Neural crest cell (in vitro differentiated cells): ENCODE measurements around the gene CCDC13. TPM values are rescaled to one million over a fixed set of nuclear protein-coding genes. Genes with fewer than 3 reads are reported as not detected.

Experiments used
- DNase-seq: peaks from one replicate; pipeline ENCODE4 v3.0.0; 2021; ENCODE audit warnings: low read depth, mixed read lengths, low spot score
- H3K27ac Mint-ChIP-seq: one replicate; pipeline ENCODE4 v1.8.0; 2021; ENCODE audit warnings: mild to moderate bottlenecking, mixed read lengths; ENCODE audit not compliant: unreplicated experiment
- H3K27me3 Mint-ChIP-seq: 2 replicates; pipeline ENCODE4 v1.8.0; 2021; ENCODE audit warnings: low read depth, mild to moderate bottlenecking, mixed read lengths
- H3K36me3 Mint-ChIP-seq: 2 replicates; pipeline ENCODE4 v1.8.0; 2021; ENCODE audit warnings: low read depth, mild to moderate bottlenecking, mixed read lengths
- H3K4me1 Mint-ChIP-seq: 2 replicates; pipeline ENCODE4 v1.8.0; 2021; ENCODE audit warnings: mixed read lengths
- H3K4me3 Mint-ChIP-seq: one replicate; pipeline ENCODE4 v1.8.0; 2021; ENCODE audit warnings: mild to moderate bottlenecking, mixed read lengths
- H3K9me3 Mint-ChIP-seq: 2 replicates; pipeline ENCODE4 v1.8.0; 2021; ENCODE audit warnings: mixed read lengths
- total RNA-seq: library from RNA; stranded (reverse); gene quantifications from 2 replicates; pipeline ENCODE4 v1.2.1, GENCODE V29; 2021
- TF ChIP-seq, protein P1 (sequence below): fragments of 200-600 bp; sonication (generic); conservative IDR thresholded peaks from 2 replicates; pipeline ENCODE4 v1.5.0; 2021; ENCODE audit warnings: antibody characterized with exemption, mild to moderate bottlenecking

Gene CCDC13
- total RNA-seq, 1 donor from 2014 or later = 2.0 TPM

DNA sequence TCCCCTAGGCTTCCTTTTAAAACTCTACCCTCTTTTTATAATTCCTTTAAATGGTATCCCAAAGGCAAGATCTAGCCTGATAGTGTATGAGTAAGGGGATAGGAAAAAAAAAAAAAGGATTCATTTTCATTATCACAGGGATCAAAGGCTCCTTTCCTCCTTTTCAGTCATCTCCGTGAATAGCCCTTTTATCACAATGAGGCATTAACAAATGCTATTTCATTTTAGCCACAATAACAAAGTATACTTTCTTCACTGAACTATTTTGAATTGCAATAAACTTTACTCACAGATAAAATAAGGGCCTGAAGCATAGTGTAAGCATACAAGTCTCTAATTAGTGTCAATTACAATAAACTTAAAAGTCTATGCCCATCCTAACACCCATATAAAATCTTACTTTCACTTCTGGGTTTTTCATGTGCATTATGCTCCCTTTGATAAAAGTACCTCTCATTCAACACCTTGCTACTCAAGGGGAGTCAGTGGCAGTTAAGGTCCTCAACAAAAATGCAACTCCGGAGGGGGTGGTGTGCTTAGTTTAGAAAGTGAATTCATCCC, 22.6 kb upstream of the CCDC13 start:
- Mint-ChIP-seq H3K27me3 (no peaks in the 10 kb centered on the region), H3K36me3 (peaks cover 24% of the 10 kb centered on the region), H3K4me3 (no peak overlapping the region), H3K27ac (no peak overlapping the region), H3K4me1 (peaks cover 17% of the 10 kb centered on the region), H3K9me3 (no peaks in the 10 kb centered on the region)
- TF ChIP-seq, protein P1, sequence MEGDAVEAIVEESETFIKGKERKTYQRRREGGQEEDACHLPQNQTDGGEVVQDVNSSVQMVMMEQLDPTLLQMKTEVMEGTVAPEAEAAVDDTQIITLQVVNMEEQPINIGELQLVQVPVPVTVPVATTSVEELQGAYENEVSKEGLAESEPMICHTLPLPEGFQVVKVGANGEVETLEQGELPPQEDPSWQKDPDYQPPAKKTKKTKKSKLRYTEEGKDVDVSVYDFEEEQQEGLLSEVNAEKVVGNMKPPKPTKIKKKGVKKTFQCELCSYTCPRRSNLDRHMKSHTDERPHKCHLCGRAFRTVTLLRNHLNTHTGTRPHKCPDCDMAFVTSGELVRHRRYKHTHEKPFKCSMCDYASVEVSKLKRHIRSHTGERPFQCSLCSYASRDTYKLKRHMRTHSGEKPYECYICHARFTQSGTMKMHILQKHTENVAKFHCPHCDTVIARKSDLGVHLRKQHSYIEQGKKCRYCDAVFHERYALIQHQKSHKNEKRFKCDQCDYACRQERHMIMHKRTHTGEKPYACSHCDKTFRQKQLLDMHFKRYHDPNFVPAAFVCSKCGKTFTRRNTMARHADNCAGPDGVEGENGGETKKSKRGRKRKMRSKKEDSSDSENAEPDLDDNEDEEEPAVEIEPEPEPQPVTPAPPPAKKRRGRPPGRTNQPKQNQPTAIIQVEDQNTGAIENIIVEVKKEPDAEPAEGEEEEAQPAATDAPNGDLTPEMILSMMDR = no peak
- no peak for DNase-seq

DNA sequence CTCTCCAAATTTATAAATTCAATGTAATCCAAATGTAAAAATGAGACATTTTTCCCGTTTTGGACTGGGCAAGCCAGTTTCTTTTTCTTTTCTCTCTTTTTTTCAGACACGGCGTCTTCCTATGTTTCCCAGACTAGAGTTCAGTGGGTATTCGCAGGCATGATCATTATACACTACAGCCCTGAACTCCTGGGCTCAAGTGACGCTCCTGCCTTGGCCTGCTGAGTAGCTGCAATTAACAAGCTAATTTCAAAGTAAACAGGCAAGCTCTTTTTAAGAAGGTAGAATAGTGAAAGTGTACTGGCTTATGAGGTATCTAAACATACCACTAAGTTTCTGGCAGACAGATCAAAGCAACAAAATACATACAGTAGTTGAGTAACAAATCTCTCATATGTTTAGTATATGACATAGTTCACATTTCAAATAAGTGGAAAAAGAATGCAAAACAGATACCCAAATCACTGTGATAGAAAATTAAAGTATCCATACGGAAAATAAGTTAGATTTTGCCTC, 17.7 kb upstream of the CCDC13 start:
- DNase-seq = no peak
- Mint-ChIP-seq H3K27me3 (no peaks in the 10 kb centered on the region), H3K4me3 (no peak overlapping the region), H3K27ac (no peak overlapping the region), H3K4me1 (peaks cover 6% of the 10 kb centered on the region), H3K36me3 (peaks cover 17% of the 10 kb centered on the region), H3K9me3 (no peaks in the 10 kb centered on the region)
- TF ChIP-seq, protein P1 = no peak

DNA sequence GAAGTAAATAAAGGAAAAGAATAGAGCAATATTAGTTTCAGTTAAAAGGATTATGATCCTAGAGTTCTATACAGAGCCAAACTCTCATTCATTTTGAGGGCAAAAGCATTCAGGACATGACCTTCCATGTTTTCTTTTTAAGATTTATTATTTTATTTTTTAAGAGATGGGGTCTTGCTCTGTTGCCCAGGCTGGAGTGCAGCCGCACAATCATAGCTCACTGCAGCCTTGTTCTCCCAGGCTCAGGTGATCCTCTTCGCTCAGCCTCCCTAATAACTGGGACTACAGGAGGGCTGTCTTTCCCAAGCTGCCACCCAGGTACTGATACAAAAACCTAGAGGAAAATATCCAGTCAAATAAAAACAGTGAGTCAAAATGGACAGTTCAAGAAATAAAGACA, 13.6 kb upstream of the CCDC13 start:
- Mint-ChIP-seq H3K36me3 (peaks cover 2% of the 10 kb centered on the region), H3K27me3 (no peaks in the 10 kb centered on the region), H3K4me1 (no peaks in the 10 kb centered on the region), H3K27ac (no peak overlapping the region), H3K4me3 (no peak overlapping the region), H3K9me3 (no peaks in the 10 kb centered on the region)
- DNase-seq = no peak
- TF ChIP-seq, protein P1 = no peak

DNA sequence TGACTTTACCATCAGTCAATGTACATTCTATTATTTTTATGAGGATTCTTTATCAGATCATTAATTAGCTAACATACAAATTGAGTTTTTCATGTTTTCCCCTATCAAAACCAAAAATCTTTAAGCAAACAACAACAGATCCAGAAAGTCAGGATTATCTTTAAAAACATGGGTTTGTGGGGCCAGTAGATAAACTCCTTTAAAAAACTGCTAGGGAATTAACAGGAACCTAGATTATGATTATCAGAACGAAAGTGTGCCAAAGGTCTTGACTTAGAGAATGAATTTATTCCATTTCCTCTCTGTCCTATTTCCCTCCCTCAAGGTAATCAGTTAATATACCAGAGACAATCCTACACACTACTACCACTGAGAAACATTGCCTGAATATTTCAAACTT, 13.2 kb upstream of the CCDC13 start:
- H3K4me1 Mint-ChIP-seq = no peaks in the 10 kb centered on the region

DNA sequence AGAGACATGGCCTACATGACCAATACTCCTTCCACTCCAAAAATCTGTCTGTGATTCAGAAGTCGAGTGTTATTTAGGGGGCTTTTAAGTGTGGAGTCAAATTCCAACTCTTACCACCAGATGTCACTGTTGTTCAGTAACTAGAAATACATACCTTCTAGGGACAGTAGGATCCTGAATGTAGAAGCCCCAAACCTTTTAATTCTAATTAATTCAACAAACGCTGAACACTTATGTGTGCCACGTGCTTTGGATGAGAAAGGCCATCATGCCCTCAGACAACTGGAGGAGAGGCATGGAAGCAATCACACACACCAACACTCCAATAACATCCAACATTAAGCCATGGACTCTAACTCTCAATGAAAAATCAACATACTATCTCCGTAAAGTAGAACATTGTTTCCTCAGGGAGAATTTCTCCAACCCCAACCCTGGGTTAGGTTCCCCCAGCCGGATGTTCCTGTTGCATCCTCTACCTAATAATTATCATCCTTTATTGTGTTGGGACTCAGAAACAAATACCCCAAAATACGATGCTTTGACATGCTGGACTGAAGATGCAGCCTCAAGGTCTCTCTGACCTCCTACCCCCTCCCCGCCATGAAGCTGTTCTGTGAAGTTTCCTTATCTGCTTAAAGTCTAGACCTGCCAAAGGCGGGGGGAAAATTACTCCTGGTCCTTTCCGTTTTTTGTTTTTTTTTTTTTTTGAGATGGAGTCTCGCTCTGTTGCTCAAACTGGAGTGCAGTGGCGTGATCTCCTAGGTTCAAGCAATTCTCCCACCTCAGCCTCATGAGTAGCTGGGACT, 8.0 kb upstream of the CCDC13 start:
- Mint-ChIP-seq H3K27ac (no peak overlapping the region), H3K36me3 (peaks cover 5% of the 10 kb centered on the region), H3K4me1 (peaks cover 6% of the 10 kb centered on the region), H3K27me3 (no peaks in the 10 kb centered on the region), H3K4me3 (no peak overlapping the region), H3K9me3 (no peaks in the 10 kb centered on the region)
- TF ChIP-seq, protein P1 = peak; percentile 88
- DNase-seq = peak; percentile 56

More for the DNA sequence above, 13.2 kb upstream of the CCDC13 start:
- H3K36me3 Mint-ChIP-seq = peaks cover 2% of the 10 kb centered on the region
- no peaks in the 10 kb centered on the region for H3K27me3 Mint-ChIP-seq
- H3K9me3 Mint-ChIP-seq = no peaks in the 10 kb centered on the region
- H3K4me3 Mint-ChIP-seq = no peak overlapping the region
- no peak for DNase-seq
- no peak overlapping the region for H3K27ac Mint-ChIP-seq
- TF ChIP-seq, protein P1 = no peak
